ENCODE data around the gene FNBP1L.

GRCh38 chr1:93598861-93599439 is 151.0 kb downstream of the FNBP1L start:
- TF ChIP-seq CTCF (optimal IDR thresholded peaks at IDR 0.05 in 1 of 3, IDR thresholded peaks at IDR 0.05 in 1 of 3, conservative IDR thresholded peaks at IDR 0.05 in 1 of 3; ENCODE audit: extremely low read depth in 1 of 3, insufficient read depth in 2 of 3, low read length in 3 of 3) (no peak), EZH2 (IDR thresholded peaks at IDR 0.05; ENCODE audit: low read length) (no peak)
